ENCODE measurements around the gene CRELD2. TPM values are rescaled to one million over a fixed set of nuclear protein-coding genes. Genes with fewer than 3 reads are reported as not detected.

Gene CRELD2
- total RNA-seq, 1 experiment from 2014 or later = 49.7 TPM

DNA sequence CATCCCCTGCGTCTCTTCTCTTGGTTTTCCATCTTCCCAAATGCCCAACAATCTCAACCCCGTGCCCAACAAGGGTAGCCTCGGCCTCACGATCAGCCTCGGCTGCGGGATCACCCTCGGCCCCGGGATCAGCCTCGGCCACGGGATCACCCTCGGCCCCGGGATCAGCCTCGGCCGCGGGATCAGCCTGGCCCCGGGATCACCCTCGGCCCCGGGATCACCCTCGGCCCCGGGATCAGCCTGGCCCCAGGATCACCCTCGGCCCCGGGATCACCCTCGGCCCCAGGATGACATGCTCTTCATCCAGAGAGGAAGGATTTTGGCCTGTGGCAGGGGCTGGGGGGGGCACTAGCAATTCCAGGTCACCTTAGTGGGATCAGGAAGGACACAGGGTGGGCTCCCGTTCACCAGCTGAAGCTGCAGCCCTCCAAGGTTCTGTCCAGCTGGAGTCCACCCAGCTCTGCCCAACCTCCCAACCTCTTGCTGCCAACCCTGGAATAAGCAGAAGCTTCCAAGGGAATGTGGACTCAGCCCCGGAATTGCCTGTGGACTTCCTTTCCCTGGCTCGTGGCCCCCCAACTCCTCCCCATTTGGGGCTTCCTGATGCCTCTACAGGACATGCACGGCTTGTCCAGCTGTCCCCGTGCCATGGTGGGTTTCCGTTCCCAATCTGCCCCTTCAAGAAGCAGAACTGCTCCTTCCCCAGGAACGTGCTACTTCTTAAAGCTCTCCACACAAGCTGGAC, 6.4 kb upstream of the CRELD2 start:
- DNase-seq (ENCODE audit: low read depth) = no peak

DNA sequence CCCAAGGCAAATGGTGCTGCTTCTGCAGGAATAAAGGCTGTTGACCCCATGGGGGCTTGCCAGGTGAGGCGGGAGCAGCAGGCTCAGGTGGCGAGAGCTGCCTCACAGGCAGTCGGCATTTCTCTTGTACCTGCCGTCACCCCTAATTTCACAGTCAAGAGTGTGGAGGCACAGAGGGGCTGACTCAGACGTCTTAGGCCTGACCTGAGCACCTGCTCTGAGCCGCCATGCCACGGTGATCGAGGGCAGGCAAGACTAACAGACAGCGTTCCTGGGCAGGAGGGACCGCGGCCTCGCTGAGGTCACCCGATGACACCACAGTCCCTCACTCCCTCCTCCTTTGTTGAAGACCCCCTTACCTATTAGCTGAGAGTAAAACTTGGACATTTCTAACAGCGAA, 5.4 kb upstream of the CRELD2 start:
- DNase-seq (ENCODE audit: low read depth) = no peak

DNA sequence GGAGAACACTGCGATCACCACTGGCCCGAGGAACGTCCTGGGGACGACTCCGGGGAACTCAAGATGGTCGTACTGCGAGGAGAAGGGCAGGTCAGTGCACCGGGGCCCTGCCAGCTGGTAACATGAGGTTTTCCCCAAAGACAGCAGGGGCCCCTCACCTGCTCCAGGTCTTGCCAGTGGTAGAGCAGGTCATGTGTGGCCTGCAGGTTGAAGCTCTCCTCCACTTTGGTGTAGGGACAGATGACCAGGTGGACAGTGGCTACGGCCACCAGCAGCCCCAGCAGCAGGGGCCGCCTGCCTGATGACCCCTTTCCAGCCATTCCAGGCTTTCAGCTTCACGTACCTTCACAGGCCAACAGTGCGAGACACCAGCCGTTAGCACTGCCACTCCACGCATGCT, 5.0 kb upstream of the CRELD2 start:
- no peak for DNase-seq (ENCODE audit: low read depth)

DNA sequence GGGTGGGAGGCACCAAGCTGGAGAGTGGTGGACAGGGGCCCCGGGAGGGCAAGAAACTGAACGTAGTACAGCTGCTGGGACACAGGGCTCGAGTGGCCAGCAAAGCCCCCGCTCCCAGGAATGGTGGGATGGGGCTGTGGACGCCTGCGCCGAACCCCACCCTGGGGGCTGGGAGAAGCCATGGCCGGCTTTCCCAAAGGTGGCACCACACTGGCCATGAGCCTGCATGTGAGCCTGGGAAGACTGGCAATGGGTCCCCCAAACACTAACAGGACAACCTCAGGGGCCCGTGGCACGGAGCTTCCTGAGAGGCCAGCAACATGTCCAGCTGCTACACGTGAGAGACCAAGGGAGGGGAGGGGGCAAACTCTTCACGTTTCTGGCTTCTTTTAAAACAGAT, 4.2 kb upstream of the CRELD2 start:
- DNase-seq (ENCODE audit: low read depth) = no peak

DNA sequence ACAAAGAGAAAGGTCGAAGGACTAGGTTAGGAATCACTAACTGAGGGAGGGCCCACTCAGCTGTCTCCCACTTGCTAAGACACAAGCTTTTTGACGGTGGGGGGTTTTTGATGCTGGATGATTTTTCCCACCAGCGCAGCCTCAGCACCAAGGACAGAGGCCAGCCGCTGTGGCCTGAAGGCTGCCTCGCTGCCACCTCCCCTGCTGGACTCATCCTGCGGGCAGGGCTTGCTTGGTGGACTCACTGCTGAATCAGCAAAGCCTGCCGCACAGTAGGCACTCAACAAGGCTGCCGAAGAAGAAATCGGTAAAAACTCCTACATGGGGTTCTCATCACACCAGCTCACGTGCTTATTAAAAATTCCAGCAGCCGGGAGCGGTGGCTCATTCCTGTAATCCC, 2.8 kb upstream of the CRELD2 start:
- no peak for DNase-seq (ENCODE audit: low read depth)

DNA sequence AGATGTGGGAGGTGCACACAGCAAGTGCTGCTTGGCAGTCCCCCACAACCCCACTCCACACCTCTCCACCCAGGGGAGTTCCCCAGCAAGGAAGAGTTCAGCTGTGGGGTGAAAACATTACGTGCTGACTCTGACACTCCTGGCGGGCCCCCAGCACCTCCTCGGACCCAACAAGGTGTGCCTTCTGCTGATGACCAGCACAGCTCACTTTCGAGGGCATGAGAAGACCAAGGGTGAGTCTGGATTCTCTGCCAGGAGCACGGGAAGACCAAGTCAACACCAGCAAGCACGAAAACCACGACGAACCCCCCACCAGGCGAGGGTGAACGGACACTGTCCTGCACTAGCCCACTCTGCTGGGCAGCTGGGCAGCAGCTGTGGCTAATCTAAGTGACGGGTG, 1.6 kb upstream of the CRELD2 start:
- DNase-seq (ENCODE audit: low read depth) = no peak

DNA sequence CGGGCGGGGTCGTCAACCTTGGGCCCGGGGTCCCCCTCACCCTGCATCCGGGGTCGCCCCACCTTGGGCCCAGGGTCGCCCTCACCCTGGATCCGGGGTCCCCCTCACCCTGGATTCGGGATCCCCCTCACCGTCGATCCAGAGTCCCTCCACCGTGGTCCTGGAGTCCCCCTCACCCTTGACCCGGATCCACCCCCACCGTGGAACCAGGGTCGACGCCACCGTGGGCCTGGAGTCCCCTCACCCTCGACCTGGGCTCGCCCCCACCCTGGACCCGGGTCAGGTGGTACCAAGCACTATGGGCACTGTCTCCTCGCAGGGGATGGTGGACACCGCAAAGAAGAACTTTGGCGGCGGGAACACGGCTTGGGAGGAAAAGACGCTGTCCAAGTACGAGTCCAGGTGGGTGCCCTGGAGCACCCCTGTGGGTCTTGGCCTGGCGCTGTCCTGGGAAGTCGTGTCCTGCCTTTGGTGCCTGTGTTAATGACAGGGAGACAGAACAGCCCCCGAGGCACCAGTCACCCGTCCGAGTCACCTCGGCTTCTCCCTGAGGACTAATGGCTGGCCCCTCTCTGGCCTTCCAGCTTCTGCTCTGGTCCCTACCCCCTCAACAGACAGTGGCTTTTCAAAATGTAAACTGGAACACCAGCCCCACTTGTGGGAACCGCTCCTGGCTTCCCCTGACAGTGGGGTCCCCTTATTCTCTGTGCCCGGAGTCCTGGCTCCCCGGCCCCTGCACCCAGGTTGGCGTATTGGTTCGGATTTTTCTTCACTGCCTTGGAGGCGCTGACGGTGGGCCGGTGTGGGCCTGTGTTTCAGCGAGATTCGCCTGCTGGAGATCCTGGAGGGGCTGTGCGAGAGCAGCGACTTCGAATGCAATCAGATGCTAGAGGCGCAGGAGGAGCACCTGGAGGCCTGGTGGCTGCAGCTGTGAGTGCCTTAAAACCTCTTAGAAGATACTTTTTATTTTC, 762 bp downstream of the CRELD2 start:
- no peak for DNase-seq (ENCODE audit: low read depth)

DNA sequence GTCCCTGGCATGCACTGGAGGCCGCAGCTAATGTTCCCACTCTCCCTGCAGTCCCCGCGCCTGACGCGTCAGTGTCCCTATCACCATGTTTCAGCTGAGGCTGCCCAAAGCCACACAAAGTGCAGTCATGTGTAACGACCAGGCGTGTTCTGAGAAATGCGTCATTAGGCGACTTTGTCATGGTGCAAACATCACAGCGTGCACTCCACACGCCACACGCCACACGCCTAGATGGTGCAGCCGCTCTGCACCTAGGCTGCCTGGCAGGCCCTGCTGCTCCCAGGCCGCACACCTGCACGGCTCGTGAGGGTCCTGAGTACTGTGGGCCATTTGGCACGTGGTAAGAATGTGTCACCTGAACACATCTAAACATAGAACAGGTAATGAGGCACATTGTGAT, 2.4 kb downstream of the CRELD2 start:
- DNase-seq (ENCODE audit: low read depth) = no peak

DNA sequence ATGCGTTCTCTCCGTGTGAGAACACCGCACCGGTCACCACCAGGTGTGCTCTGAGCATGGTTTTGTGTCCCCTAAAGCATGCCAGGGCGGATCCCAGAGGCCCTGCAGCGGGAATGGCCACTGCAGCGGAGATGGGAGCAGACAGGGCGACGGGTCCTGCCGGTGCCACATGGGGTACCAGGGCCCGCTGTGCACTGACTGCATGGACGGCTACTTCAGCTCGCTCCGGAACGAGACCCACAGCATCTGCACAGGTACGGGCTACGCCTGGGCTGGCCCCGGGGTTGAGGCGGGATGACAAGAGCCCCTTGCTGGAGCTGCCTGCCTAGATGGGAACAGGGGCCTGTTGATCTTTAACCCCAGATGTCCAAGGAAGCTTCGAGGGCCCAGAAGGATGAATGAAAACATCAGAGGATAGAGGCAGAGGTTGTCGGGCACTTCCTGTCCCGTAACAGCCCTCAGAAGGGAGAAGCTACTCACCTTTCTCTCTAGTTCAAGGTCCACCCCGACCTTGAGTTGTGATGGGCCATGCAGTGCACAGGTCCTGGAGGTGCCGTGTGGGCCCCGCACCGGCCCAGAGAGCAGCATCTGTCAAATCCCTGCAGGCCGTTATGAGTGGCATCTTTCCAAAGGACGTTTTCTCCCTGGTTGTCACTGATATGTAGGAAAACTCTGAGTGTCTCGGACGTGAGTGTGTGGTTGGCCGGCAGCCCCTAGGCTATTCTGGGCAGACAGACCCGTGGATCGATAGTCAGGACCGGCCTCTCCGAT, 3.3 kb downstream of the CRELD2 start:
- no peak for DNase-seq (ENCODE audit: low read depth)

DNA sequence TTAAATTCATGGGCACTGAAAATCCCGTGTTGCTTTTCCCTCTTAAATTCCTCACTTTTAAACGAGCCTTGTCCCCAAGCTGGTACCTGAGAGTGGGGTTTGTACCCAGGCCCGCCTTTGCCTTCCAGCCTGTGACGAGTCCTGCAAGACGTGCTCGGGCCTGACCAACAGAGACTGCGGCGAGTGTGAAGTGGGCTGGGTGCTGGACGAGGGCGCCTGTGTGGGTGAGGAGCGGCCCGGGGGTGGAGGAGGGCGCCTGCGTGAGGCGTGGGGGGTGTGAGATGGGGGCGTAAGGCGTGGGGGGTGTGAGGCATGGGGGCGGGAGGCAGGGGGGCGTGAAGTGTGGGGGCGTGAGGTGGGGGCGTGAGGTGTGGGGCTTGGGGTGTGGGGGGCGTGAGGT, 4.0 kb downstream of the CRELD2 start:
- DNase-seq (ENCODE audit: low read depth) = no peak

DNA sequence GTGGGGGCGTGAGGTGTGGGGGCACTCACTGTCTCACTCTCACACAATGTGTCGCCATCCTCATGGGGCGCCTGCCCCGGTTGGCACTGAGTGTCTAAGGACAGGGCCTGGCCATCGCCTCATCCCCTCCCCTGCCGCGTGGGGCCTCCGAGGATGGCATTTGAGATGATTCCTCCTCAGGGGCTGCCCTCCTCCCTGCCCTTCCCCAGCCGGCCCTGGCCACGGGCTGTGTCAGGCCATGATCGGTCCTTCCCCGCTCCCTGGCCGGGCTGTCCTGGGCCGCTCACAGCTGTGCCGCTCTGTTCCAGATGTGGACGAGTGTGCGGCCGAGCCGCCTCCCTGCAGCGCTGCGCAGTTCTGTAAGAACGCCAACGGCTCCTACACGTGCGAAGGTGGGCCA, 4.5 kb downstream of the CRELD2 start:
- DNase-seq (ENCODE audit: low read depth) = no peak

DNA sequence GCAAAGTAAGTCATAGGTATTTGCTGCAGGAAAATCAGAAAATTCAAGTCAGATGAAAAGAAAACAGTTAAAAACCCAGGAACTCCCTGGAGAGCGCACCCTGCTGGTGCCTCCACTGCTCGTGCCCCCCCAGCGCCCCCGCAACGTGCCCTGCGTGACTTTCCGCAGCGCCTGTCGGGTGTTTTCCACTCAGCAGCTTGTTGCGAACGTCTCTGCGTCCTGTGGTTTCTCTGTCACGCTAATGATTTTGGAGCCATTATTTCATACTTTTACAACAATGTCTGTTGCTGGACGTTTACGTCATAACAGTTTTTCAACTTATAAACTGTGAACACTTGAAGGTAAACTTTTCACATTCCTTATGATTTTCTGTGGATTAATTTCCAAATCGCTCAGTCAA, 5.0 kb downstream of the CRELD2 start:
- DNase-seq (ENCODE audit: low read depth) = peak; percentile 53

DNA sequence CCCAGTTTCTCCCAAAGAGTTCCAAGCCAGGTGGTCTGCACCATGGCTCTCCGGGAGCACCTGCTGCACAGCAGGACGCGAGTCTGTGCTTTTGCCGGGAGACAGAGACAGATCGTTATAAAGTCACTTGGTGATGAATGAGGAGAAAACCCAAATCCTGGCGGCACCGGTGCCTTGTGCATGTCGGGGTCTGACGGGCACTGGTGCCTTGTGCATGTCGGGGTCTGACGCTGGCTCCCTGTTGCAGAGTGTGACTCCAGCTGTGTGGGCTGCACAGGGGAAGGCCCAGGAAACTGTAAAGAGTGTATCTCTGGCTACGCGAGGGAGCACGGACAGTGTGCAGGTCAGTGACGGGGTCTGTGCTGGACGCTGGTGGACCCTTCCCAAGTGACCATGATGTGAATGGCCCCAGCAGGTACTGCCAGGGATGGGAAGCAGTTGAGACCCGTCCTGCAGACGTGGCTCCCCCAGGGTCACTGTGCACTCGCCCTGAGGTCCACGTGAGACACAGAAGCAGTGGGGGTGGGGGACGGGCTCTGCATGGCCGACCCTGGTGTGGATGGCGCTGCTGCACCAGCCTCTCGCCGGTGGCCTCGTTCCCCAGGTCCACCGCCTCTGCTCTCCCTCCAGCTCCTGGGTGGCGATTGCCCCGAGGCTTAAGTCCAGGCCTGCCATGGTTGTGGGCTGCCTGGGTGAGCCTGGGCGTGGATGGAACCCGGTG, 5.8 kb downstream of the CRELD2 start:
- DNase-seq (ENCODE audit: low read depth) = no peak

DNA sequence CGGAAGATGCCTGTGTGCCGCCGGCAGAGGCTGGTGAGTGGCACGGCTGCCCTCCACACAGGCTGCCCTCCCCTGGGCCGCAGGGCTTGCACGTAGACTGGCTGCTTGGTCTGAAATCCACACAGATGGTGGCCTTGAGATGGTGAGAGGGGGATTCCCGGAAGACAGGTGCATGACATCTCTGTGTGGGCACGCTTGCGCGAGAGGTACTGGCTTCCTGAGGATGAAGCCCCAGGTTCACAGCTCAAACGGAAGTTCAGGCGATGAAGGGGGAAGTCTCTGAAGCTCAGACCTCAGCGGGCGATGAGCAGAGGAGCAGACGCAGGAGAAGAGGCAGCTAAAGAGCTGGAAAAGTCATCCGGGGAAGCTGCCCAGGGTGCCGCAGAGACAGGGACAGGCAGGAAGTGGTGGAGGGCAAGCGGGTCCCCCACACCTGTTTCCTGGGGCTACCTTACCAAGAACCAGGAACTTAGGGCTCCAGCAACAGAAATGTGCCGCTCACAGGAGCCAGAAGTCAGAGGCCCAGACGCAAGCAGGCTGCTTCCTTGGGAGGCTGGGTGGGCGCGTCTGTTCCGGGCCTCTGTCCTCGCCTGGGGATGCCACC, 7.2 kb downstream of the CRELD2 start:
- no peak for DNase-seq (ENCODE audit: low read depth)

DNA sequence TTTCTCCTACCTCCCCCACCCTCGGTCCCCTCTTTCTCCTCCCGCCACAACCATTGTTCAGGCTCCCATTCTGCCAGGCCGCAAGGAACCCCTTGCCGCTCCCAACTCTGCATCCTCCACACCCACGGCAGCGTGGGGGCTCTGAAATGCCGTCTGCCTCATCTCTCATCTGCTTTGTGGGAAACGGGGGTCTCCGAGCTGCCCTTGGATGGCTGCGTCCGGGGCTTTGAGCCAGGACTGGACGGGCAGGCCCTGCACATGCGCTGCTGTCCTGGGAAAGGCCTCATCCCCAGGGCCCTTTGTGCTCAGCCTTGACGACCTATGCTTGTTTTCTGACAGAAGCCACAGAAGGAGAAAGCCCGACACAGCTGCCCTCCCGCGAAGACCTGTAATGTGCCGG, 8.5 kb downstream of the CRELD2 start:
- DNase-seq (ENCODE audit: low read depth) = no peak

DNA sequence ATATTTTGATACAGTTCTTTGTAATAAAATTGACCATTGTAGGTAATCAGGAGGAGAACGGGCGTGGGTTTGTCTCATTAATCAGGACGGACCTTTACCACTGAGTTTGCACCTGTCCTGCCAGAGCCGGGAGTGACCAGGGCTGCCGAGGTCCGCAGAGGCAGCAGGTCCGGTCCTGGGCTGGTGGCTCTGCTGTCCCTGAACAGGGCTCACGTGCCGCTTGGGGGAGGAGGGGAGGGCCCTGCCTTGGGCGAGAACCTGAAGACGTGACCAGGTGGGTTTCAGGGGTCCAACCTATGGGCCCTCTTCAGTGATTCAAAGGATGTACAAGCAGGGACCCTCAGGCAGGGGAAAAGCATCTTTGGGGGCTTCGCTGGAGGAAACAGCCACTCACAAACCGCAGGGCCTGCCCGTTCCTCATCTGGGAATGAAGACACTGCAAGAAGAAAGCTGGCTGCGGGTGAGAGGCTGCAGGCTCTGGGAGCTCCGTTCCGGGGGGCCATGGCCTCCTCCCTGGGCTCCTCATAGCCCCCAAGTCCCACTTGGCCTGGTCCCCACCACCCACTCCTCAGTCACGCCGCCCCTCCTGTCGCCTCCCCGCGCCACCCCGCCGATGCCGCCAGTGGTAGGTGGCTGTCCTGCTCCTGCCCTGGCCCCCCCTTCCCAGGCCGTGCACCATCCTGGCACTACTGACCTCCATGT, 9.2 kb downstream of the CRELD2 start:
- DNase-seq (ENCODE audit: low read depth) = no peak

DNA sequence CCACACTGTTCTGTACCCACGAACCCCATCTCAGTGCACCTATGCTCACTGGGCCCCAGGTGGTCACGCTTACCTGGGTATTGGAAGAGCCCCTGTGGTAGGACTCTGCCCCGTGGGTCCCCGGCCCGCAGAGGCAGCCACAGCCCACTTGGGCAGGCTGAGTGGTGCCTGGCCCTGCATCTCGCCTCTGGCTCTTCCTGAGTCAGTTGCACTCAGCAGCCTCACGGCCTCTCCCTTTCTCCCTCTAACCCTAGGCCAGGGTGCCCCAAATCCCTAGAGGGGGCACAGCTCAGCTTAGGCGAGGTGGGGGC, 9.7 kb downstream of the CRELD2 start:
- no peak for DNase-seq (ENCODE audit: low read depth)

DNA sequence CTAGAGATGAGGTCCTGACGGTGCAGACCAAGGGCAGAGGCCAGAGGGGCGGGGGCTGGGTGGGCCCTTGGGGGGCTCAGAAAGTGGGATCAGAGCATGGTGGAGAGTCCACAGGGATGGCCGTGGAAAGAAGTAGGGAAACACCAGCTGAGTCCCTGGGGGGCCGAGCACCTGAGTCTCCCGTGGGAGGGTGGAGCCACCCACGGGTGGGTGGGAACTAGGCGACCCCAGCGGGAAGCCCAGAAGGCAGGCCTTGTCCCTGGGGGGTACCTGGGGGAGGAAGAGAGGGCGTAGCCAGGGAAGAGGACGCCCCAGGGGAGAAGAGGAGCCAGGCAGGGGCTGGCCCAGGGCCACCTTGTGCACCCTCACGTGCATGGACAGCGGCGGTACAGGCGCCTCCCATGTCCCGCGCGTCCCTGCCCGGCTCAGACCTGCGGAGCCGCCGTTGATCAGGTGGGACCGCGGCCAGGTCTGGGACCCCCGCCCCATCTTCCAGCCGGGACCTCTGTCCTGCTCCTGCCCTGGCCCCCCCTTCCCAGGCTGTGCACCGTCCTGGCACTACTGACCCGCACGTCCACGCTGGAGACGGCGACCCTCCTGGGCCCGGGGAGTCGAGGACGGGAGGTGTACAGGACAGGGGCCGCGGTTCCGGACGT, 10.2 kb downstream of the CRELD2 start:
- no peak for DNase-seq (ENCODE audit: low read depth)

DNA sequence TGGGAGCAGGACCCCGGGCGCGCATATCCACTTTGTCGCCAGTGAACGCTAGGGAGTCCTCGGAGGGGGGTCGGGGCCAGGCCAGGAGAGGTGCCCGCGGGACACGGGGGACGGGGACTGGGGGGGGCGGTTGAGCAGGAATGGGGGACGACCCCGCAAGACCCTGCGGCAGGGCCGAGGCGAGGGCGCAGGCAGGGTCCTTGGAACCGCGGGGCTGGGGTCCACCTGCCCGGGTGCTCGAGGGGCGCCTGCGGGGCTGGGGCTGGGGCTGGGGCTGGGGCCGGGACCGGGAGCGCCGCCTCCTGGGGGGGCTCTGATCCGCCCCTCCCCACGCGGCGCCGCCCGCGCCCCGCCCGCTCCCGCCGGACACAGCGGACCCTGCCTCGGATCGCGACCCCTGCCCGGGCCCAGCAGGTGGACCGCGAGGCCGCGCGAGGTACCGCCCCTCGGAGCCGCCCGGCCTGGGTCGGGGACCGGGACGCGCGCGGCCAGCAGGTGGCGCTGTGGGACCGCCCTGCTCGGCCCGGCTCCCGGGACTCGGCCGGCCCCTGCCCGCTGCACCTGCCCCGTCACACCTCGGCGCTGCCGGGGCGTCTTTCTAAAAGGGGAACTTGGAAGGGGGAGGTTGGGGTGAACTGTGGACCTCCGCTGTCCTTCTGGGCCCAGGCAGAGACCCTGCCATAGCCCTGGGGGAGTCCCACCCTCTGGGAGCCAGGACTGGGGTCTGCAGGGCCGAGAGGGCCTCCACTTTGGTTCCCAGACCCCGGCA, 11.0 kb downstream of the CRELD2 start:
- DNase-seq (ENCODE audit: low read depth) = no peak
